Gastroesophageal sphincter (tissue), 3 donors: ENCODE results near the gene TMEM101.

Source experiments
- CTCF ChIP-seq, 4 experiments: fragments of 200-600 bp in 2 of 4; fragments of 450-650 bp in 2 of 4; sonication (generic) in 1 of 4; IDR thresholded peaks; one replicate each; pipeline ENCODE4 v1.5.1; 2017 to 2019; ENCODE audit warnings: antibody characterized with exemption in 4 of 4, mild to moderate bottlenecking in 2 of 4, moderate library complexity in 2 of 4
- EP300 ChIP-seq: sonication (generic); formaldehyde crosslinking; IDR thresholded peaks from one replicate; pipeline ENCODE4 v1.6.1; 2017; ENCODE audit warnings: antibody characterized with exemption, mild to moderate bottlenecking
- POLR2A ChIP-seq, 2 donors: fragments of 450-650 bp; IDR thresholded peaks; one replicate each; pipeline ENCODE4 v1.6.1; 2017; ENCODE audit warnings: antibody characterized with exemption in 2 of 2, mild to moderate bottlenecking in 2 of 2, moderate library complexity in 1 of 2

DNA sequence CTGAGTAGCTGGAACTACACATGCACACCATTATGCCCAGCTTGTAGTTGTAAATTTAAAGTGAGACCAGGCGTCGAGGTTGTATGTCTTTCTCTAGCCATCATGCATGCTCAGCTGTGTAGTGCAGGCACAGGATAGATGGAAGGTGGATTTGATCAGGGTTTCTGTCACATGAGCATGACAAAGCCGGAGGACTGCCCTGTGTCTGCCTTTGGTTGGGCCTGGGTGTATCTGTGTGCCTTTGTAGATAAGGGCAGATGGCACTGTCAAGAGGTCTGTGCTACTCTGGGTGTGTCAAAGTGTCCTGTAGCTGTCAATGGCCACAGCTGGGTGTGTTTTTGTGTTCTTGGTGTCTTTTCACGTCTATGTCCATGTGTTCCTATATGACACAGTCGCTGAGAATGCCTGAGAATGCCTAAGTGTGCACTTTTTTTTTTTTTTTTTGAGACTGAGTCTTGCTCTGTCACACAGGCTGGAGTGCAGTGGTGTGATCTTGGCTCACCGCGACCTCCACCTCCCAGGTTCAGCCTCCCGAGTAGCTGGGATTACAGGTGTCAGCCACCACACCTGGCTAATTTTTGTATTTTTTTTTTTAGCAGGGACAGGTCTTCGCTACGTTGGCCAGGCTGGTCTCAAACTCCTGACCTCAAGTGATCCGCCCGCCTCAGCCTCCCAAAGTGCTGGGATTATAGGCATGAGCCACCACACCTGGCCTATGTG is 14.5 kb downstream of the TMEM101 start:
- no peak for TF ChIP-seq CTCF (IDR thresholded peaks at IDR 0.05)
- no peak for TF ChIP-seq POLR2A (IDR thresholded peaks at IDR 0.05)
- TF ChIP-seq EP300: no peak
